HL-60/S4 (cell line): ENCODE measurements around the gene TMEM140.
"Not testable (repeated sequence)": the region's sequence is repeated elsewhere in the genome, so short reads cannot be mapped to it uniquely, and the experiment has no call there.

ENCODE experiments used
- in situ Hi-C: fragments of 300-500 bp; cut with MboI; formaldehyde crosslinking; loops from 2 replicates; pipeline ENCODE4 v1.14.3; 2022; ENCODE audit warnings: low sequenced_read_pairs

The TMEM140 gene

DNA sequence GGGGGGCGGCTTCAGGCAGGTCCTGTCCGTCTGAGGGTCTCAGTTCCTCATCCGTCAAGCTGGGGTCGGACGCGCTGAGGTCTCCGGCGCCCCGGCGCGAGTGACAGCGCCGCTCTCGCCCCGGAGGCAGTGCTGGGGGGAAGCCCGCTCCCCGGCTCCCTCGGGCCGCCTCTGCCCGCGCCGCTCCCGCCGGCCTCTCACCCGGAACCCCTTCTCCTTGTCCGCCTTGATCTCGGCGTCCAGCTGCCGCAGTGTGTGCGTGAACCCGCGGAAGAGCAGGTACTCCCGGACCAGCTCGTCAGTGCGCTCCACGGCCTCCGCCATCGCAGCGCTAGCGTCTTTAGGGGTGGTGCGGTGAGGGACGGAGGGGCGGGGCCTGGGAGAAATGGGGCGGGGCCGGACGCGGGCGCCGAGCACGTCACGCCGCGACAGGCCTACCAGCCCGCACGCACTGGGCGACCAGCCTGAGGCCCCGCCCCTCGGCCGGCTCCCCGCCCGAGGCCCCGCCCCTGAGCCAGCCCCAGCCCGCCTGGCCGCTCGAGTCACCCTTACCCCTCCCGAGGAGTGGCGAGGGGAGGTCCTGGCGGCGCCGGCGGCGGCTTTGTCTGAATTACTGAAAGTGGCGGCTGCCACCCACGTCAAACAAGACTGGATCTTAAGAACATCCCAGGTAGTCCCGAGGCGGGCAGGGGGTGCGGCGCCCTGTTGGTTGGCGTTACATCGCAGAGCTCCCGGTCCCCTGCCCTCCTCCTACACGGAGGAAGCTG is 63.5 kb downstream of the TMEM140 start, which contains the start of gene WDR91:
WDR91 (minus strand) TSS at position 348 of the 767 bp plus-strand sequence; CDS start at position 324, 24 bp downstream.
- in situ Hi-C loops, result no loop called here

DNA sequence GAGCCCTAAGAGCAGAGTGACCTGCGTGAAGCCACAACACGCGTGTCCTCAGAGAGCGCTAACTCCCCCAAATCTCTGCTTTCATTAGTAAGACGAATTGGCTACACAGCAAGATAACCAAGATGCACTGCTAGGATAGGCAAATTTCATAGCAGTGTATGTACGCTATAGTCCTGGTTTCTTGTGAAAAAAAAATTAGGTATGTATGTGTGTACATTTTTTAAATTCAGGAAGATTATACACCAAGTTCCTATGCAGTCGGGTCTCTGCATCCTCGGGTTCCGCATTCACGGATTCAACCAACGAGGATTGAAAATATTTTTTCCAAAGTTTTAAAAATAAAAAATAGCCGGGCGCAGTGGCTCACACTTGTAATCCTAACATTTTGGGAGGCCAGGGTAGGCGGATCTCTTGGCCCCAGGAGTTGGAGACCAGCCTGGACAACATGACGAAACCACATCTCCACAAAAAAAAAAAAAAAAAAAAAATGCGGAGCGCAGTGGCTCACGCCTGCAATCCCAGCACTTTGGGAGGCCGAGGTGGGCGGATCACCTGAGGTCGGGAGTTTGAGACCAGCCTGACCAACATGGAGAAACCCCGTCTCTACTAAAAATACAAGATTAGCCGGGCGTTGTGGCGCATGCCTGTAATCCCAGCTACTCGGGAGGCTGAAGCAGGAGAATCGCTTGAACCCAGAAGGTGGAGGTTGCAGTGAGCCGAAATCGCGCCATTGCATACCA is 64.2 kb downstream of the TMEM140 start:
- in situ Hi-C loops, result not testable (repeated sequence)

DNA sequence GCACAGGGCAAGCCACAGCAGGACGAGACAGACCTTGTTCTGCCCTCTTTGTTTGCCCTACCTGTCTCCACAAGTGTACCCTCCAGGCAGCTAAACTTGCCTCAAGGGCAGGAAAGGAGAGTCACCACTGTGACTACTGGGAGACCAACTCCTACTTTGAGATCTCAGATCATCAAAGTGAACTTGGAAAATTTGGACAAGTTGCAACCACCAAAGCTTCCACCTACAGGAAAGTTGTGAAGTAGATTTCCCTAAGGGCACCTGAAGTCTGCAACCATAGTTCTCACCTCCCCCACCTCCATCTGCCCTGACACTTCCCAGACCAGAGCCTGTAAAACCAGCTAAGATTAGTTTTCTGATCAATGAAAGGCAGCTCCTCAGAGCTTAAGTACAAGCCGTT is 66.0 kb downstream of the TMEM140 start:
- in situ Hi-C loops, result no loop called here

DNA sequence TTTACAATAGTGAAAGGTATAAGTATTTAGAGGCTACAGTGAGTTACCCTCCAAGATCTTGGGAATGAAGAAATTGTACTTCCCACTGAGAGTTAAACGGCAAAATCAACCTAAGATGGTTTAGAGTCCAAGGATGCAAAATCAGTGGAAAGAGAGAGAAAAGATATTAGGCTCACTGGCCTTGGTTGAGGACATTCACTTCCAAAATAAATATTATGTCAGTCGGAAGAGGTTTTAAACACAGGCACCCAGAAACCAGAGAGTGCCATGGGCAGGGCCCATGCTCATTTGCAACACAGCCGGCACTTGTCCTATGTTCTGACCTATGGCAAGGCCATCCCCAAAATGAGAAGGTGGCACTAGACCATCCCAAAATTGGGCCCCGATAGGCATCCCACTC is 67.3 kb downstream of the TMEM140 start:
- in situ Hi-C loops, result no loop called here

DNA sequence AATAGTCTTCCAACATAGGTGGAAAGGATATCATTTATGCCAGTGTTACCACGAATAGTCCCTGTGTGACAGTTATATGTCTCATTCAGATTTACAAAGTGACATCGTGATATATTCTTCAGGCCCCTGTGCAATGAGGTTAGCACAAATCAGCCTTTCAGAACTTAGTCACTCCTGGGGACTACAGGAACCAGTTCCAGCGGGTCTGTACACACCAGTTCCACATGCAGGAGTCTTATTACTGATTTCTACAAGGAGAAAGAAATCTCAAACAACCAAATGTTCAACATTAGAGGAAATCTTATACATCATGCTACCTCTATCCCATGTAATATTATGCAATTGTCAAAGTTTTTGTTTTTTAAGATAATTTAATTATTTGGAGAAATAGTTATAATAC is 67.8 kb downstream of the TMEM140 start:
- in situ Hi-C loops, result no loop called here
